WTC11 (cell line): ENCODE measurements around the gene HRAS. TPM values are rescaled to one million over a fixed set of nuclear protein-coding genes. Genes with fewer than 3 reads are reported as not detected.

ENCODE experiments used
- ATAC-seq: fragments of 200-7000 bp; cut with Tn5 transposase; 2 replicates; pipeline ENCODE4 v1.10.0; 2021; ENCODE audit warnings: mild to moderate bottlenecking, moderate library complexity
- CTCF ChIA-PET: fragments of 300-600 bp; sonication (Branson Sonifier 250); formaldehyde crosslinking; loops from one replicate; lab custom pipeline; 2021; ENCODE audit warnings: antibody characterized with exemption; lab: Charles Lee
- POLR2A ChIA-PET: fragments of 350-600 bp; sonication (Branson Sonifier 250); formaldehyde crosslinking; loops from one replicate; lab custom pipeline; 2021; ENCODE audit warnings: antibody characterized with exemption; lab: Charles Lee
- DNase-seq: peaks from one replicate; pipeline ENCODE4 v3.0.0; 2021; ENCODE audit warnings: low spot score
- H3K27ac Mint-ChIP-seq: 2 replicates; pipeline ENCODE4 v1.8.0; 2021; ENCODE audit warnings: mixed read lengths
- H3K27me3 Mint-ChIP-seq: 2 replicates; pipeline ENCODE4 v1.8.0; 2021; ENCODE audit warnings: low read depth, mild to moderate bottlenecking, moderate library complexity, mixed read lengths
- H3K36me3 Mint-ChIP-seq: 2 replicates; pipeline ENCODE4 v1.8.0; 2021; ENCODE audit warnings: mixed read lengths
- H3K4me1 Mint-ChIP-seq: 2 replicates; pipeline ENCODE4 v1.8.0; 2022; ENCODE audit warnings: mixed read lengths
- H3K4me3 Mint-ChIP-seq: 2 replicates; pipeline ENCODE4 v1.8.0; 2021; ENCODE audit warnings: mild to moderate bottlenecking, moderate library complexity, mixed read lengths
- H3K9me3 Mint-ChIP-seq: 2 replicates; pipeline ENCODE4 v1.8.0; 2021; ENCODE audit warnings: mixed read lengths
- ATF3 ChIP-seq: sonication (generic); formaldehyde crosslinking; conservative IDR thresholded peaks from 2 replicates; pipeline ENCODE4 v1.8.1; 2022; ENCODE audit warnings: mild to moderate bottlenecking, missing genetic modification reagents
- E2F5 ChIP-seq: sonication (generic); formaldehyde crosslinking; IDR thresholded peaks from 2 replicates; pipeline ENCODE4 v1.8.1; 2022; ENCODE audit warnings: mild to moderate bottlenecking, moderate library complexity, missing genetic modification reagents
- FOXK1 ChIP-seq: sonication (generic); formaldehyde crosslinking; IDR thresholded peaks from 2 replicates; pipeline ENCODE4 v1.8.0; 2022; ENCODE audit warnings: mild to moderate bottlenecking, moderate library complexity, missing genetic modification reagents
- GABPB1 ChIP-seq: sonication (generic); formaldehyde crosslinking; IDR thresholded peaks from 2 replicates; pipeline ENCODE4 v1.8.1; 2023; ENCODE audit warnings: mild to moderate bottlenecking, missing genetic modification reagents
- HMGXB4 ChIP-seq: sonication (generic); formaldehyde crosslinking; IDR thresholded peaks from 2 replicates; pipeline ENCODE4 v1.8.1; 2023; ENCODE audit warnings: mild to moderate bottlenecking, moderate library complexity, missing genetic modification reagents
- JAZF1 ChIP-seq: fragments of 250-450 bp; sonication (Bioruptor Pico); IDR thresholded peaks from 2 replicates; pipeline ENCODE4 v1.9.0; 2021; ENCODE audit warnings: moderate library complexity, mild to moderate bottlenecking, inconsistent platforms
- JUN ChIP-seq: sonication (generic); formaldehyde crosslinking; IDR thresholded peaks from 2 replicates; pipeline ENCODE4 v1.8.0; 2023; ENCODE audit warnings: mild to moderate bottlenecking, missing genetic modification reagents
- KAT7 ChIP-seq: sonication (generic); formaldehyde crosslinking; IDR thresholded peaks from 2 replicates; pipeline ENCODE4 v1.8.1; 2023; ENCODE audit warnings: missing genetic modification reagents, mild to moderate bottlenecking, borderline replicate concordance
- MXD4 ChIP-seq: fragments of 250-450 bp; sonication (Bioruptor Pico); IDR thresholded peaks from 2 replicates; pipeline ENCODE4 v1.8.0; 2021; ENCODE audit warnings: mild to moderate bottlenecking, moderate library complexity, borderline replicate concordance
- NFE2L1 ChIP-seq: sonication (generic); formaldehyde crosslinking; IDR thresholded peaks from 2 replicates; pipeline ENCODE4 v1.8.1; 2023; ENCODE audit warnings: missing genetic modification reagents
- NFYB ChIP-seq: sonication (generic); formaldehyde crosslinking; conservative IDR thresholded peaks from 2 replicates; pipeline ENCODE4 v1.8.0; 2022; ENCODE audit warnings: low read depth, missing genetic modification reagents
- NR1H2 ChIP-seq: sonication (generic); formaldehyde crosslinking; IDR thresholded peaks from 2 replicates; pipeline ENCODE4 v1.9.0; 2021; ENCODE audit warnings: mild to moderate bottlenecking, moderate library complexity, missing genetic modification reagents
- NR3C1 ChIP-seq: sonication (generic); formaldehyde crosslinking; conservative IDR thresholded peaks from 2 replicates; pipeline ENCODE4 v1.8.1; 2023; ENCODE audit warnings: low read depth, mild to moderate bottlenecking, missing genetic modification reagents
- SMAD3 ChIP-seq: sonication (generic); formaldehyde crosslinking; IDR thresholded peaks from 2 replicates; pipeline ENCODE4 v1.8.0; 2022; ENCODE audit warnings: missing genetic modification reagents, mild to moderate bottlenecking, borderline replicate concordance
- TEAD4 ChIP-seq: sonication (generic); formaldehyde crosslinking; IDR thresholded peaks from 2 replicates; pipeline ENCODE4 v1.8.0; 2022; ENCODE audit warnings: mild to moderate bottlenecking, missing genetic modification reagents
- TP53 ChIP-seq: sonication (generic); formaldehyde crosslinking; IDR thresholded peaks from 2 replicates; pipeline ENCODE4 v1.8.1; 2023; ENCODE audit warnings: mild to moderate bottlenecking, missing genetic modification reagents
- ZNF232 ChIP-seq: sonication (generic); formaldehyde crosslinking; IDR thresholded peaks from 2 replicates; pipeline ENCODE4 v1.8.0; 2022; ENCODE audit warnings: mild to moderate bottlenecking, missing genetic modification reagents
- ZNF263 ChIP-seq: sonication (generic); formaldehyde crosslinking; IDR thresholded peaks from 2 replicates; pipeline ENCODE4 v1.8.1; 2022; ENCODE audit warnings: low read depth, mild to moderate bottlenecking, moderate library complexity, missing genetic modification reagents
- ZNF317 ChIP-seq: sonication (generic); formaldehyde crosslinking; IDR thresholded peaks from 2 replicates; pipeline ENCODE4 v1.8.1; 2023; ENCODE audit warnings: low read depth, mild to moderate bottlenecking, moderate library complexity, missing genetic modification reagents, borderline replicate concordance
- total RNA-seq: library from RNA; stranded (reverse); gene quantifications from 3 replicates; pipeline ENCODE4 v1.2.3, GENCODE V29; 2021
- TF ChIP-seq, protein P1 (sequence below): sonication (generic); formaldehyde crosslinking; IDR thresholded peaks from 2 replicates; pipeline ENCODE4 v1.8.0; 2022; ENCODE audit warnings: mild to moderate bottlenecking, missing genetic modification reagents
- TF ChIP-seq, protein P2 (sequence below): sonication (generic); formaldehyde crosslinking; IDR thresholded peaks from 2 replicates; pipeline ENCODE4 v1.8.1; 2023; ENCODE audit warnings: mild to moderate bottlenecking, missing genetic modification reagents

Gene HRAS
- total RNA-seq, 1 experiment from 2014 or later: 62.4 TPM

GRCh38 chr11:581752-582151, 46.4 kb upstream of the HRAS start:
- H3K9me3 Mint-ChIP-seq: no peaks in the 10 kb centered on the region
- ATAC-seq: no peak
- peaks cover 18% of the 10 kb centered on the region for H3K4me1 Mint-ChIP-seq
- H3K4me3 Mint-ChIP-seq: no peak overlapping the region
- POLR2A ChIA-PET: no interaction called here
- CTCF ChIA-PET: no interaction called here
- DNase-seq: no peak
- TF ChIP-seq ZNF317 (CRISPR knock-in tag) (no peak), ZNF232 (no peak), GABPB1 (CRISPR knock-in tag) (no peak), NFYB (CRISPR knock-in tag) (no peak), ATF3 (CRISPR knock-in tag) (no peak)
- TF ChIP-seq, protein P1, sequence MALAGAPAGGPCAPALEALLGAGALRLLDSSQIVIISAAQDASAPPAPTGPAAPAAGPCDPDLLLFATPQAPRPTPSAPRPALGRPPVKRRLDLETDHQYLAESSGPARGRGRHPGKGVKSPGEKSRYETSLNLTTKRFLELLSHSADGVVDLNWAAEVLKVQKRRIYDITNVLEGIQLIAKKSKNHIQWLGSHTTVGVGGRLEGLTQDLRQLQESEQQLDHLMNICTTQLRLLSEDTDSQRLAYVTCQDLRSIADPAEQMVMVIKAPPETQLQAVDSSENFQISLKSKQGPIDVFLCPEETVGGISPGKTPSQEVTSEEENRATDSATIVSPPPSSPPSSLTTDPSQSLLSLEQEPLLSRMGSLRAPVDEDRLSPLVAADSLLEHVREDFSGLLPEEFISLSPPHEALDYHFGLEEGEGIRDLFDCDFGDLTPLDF (CRISPR knock-in tag): no peak
- TF ChIP-seq, protein P2, sequence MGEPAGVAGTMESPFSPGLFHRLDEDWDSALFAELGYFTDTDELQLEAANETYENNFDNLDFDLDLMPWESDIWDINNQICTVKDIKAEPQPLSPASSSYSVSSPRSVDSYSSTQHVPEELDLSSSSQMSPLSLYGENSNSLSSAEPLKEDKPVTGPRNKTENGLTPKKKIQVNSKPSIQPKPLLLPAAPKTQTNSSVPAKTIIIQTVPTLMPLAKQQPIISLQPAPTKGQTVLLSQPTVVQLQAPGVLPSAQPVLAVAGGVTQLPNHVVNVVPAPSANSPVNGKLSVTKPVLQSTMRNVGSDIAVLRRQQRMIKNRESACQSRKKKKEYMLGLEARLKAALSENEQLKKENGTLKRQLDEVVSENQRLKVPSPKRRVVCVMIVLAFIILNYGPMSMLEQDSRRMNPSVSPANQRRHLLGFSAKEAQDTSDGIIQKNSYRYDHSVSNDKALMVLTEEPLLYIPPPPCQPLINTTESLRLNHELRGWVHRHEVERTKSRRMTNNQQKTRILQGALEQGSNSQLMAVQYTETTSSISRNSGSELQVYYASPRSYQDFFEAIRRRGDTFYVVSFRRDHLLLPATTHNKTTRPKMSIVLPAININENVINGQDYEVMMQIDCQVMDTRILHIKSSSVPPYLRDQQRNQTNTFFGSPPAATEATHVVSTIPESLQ (CRISPR knock-in tag): no peak
- no peak overlapping the region for H3K27ac Mint-ChIP-seq
- H3K27me3 Mint-ChIP-seq: no peaks in the 10 kb centered on the region
- peaks cover 24% of the 10 kb centered on the region for H3K36me3 Mint-ChIP-seq

GRCh38 chr11:581342-581741, 46.0 kb upstream of the HRAS start:
- no peak for TF ChIP-seq SMAD3
- TF ChIP-seq NFE2L1 (CRISPR knock-in tag): no peak
- TF ChIP-seq NR1H2 (CRISPR knock-in tag): no peak
- TF ChIP-seq JUN (CRISPR knock-in tag): no peak
- TF ChIP-seq JAZF1 (CRISPR knock-in tag): no peak
- no peak for TF ChIP-seq TP53 (CRISPR knock-in tag)
- no peak for TF ChIP-seq KAT7 (CRISPR knock-in tag)
- TF ChIP-seq HMGXB4 (CRISPR knock-in tag): no peak
- TF ChIP-seq E2F5 (CRISPR knock-in tag): no peak
- no peak for TF ChIP-seq MXD4 (CRISPR knock-in tag)
- TF ChIP-seq FOXK1 (CRISPR knock-in tag): no peak
- TF ChIP-seq ZNF263: no peak
- no peak for TF ChIP-seq NR3C1
- TF ChIP-seq TEAD4 (CRISPR knock-in tag): no peak
- ChIA-PET CTCF (no interaction called here), POLR2A (interaction anchor here (0.6 kb wide), 1 partner anchor 140 kb away, joined by 3 read pairs; no protein-coding TSS in a partner anchor)
- Mint-ChIP-seq H3K4me3 (no peak overlapping the region), H3K9me3 (no peaks in the 10 kb centered on the region), H3K4me1 (peaks cover 18% of the 10 kb centered on the region), H3K27ac (peak overlapping the region; percentile 95), H3K36me3 (peaks cover 22% of the 10 kb centered on the region), H3K27me3 (no peaks in the 10 kb centered on the region)
- ATAC-seq: no peak
- no peak for DNase-seq
